Cerebellar cortex (tissue), 1 donor: Measurements from ENCODE around the gene MS4A15.
"Not testable (repeated sequence)": the region's sequence is repeated elsewhere in the genome, so short reads cannot be mapped to it uniquely, and the experiment has no call there.

Experiments
- DNase-seq: peaks from one replicate; pipeline ENCODE4 v3.0.0-alpha.2; 2015; ENCODE audit warnings: low spot score

Gene MS4A15

GRCh38 chr11:60754887-60755286 is 1.8 kb upstream of the MS4A15 start:
- no peak for DNase-seq

GRCh38 chr11:60757231-60757800 is 649 bp downstream of the MS4A15 start:
- no peak for DNase-seq

GRCh38 chr11:60758671-60759070 is 2.0 kb downstream of the MS4A15 start:
- not testable (repeated sequence) for DNase-seq

- DNase-seq: not testable (repeated sequence)
These were observed 3.0 kb downstream of the MS4A15 start for GRCh38 chr11:60759438-60760225.

- DNase-seq: no peak
These were observed 4.9 kb downstream of the MS4A15 start for GRCh38 chr11:60761436-60762190.

- no peak for DNase-seq
These were observed 6.4 kb downstream of the MS4A15 start for GRCh38 chr11:60762851-60763691.

- no peak for DNase-seq
These were observed 7.2 kb downstream of the MS4A15 start for GRCh38 chr11:60763692-60764369.

GRCh38 chr11:60764879-60765278 is 8.2 kb downstream of the MS4A15 start:
- DNase-seq: no peak

- DNase-seq: no peak
These were observed 8.7 kb downstream of the MS4A15 start for GRCh38 chr11:60765355-60765754.

- no peak for DNase-seq
These were observed 9.9 kb downstream of the MS4A15 start for GRCh38 chr11:60766547-60766946.

- DNase-seq: no peak
These were observed 10.7 kb downstream of the MS4A15 start for GRCh38 chr11:60767388-60767811.

- DNase-seq: no peak
These were observed 11.5 kb downstream of the MS4A15 start for GRCh38 chr11:60768202-60768601.

GRCh38 chr11:60769273-60769672 is 12.6 kb downstream of the MS4A15 start:
- DNase-seq: no peak

- DNase-seq: no peak
These were observed 13.1 kb downstream of the MS4A15 start for GRCh38 chr11:60769811-60770210.

GRCh38 chr11:60771146-60771545 is 14.5 kb downstream of the MS4A15 start:
- no peak for DNase-seq

- no peak for DNase-seq
These were observed 15.3 kb downstream of the MS4A15 start for GRCh38 chr11:60771879-60772525.

GRCh38 chr11:60772666-60773065 is 16.0 kb downstream of the MS4A15 start:
- no peak for DNase-seq

- DNase-seq: no peak
These were observed 18.1 kb downstream of the MS4A15 start for GRCh38 chr11:60774726-60775125.

GRCh38 chr11:60775420-60775961 is 18.8 kb downstream of the MS4A15 start:
- peak; percentile 91 for DNase-seq

- DNase-seq: no peak
These were observed 19.5 kb downstream of the MS4A15 start for GRCh38 chr11:60776167-60776566.

GRCh38 chr11:60777106-60777505 is 20.4 kb downstream of the MS4A15 start:
- DNase-seq: no peak
